HCT116 (cell line): Measurements from ENCODE around the gene C14orf180. TPM values are rescaled to one million over a fixed set of nuclear protein-coding genes. Genes with fewer than 3 reads are reported as not detected.

Source experiments
- ATAC-seq: fragments of 200-7000 bp; cut with Tn5 transposase; 2 replicates; pipeline ENCODE4 v1.9.1; 2020; ENCODE audit warnings: mild to moderate bottlenecking, moderate library complexity
- BruUV-seq: library from RNA; stranded (reverse); fragments of 400-500 nt; replicated peaks from 2 replicates; lab custom pipeline; 2021; lab: Mats Ljungman, UMichigan
- CTCF ChIA-PET: fragments of 300-600 bp; sonication (Branson Sonifier 250); formaldehyde crosslinking; loops from one replicate; lab custom pipeline; 2021; ENCODE audit warnings: antibody characterized with exemption; lab: Charles Lee
- POLR2A ChIA-PET: fragments of 300-600, 350-600 bp; sonication (Branson Sonifier 250); formaldehyde crosslinking; loops from one replicate; lab custom pipeline; 2021; ENCODE audit warnings: antibody characterized with exemption; lab: Charles Lee
- RAD21 ChIA-PET, 2 experiments: fragments of 300-600 bp; sonication (Branson Sonifier 250); formaldehyde crosslinking; loops; one replicate each; lab custom pipeline; 2023; ENCODE audit warnings: low total read pairs in 2 of 2; ENCODE audit not compliant: uncharacterized antibody in 2 of 2, unreplicated experiment in 2 of 2, low non-redundant PET in 1 of 2; lab: Charles Lee
- DNase-seq: peaks from one replicate; pipeline ENCODE4 v3.0.0-alpha.2; 2010; ENCODE audit warnings: low read depth, low spot score
- H2AFZ ChIP-seq: fragments of 200-600 bp; shearing (Covaris generic), sonication (generic); 2 replicates; pipeline ENCODE4 v1.6.1; 2017; ENCODE audit warnings: low read depth, mixed run types, mixed read lengths, antibody characterized with exemption, low read length; ENCODE audit not compliant: poor library complexity, severe bottlenecking
- H3K27ac ChIP-seq: 2 replicates; pipeline ENCODE4 v1.5.1; 2012; ENCODE audit warnings: low read depth, low read length
- H3K27me3 ChIP-seq: fragments of 200-600 bp; sonication (generic); 2 replicates; pipeline ENCODE4 v1.6.1; 2016; ENCODE audit warnings: mixed run types, low read length, mixed read lengths; ENCODE audit not compliant: insufficient read depth
- H3K36me3 ChIP-seq, 2 experiments: fragments of 200-500 bp in 1 of 2; fragments of 200-600 bp in 1 of 2; sonication (Bioruptor generic) in 1 of 2; sonication (generic) in 1 of 2; 2 replicates each; pipeline versions ENCODE4 v1.5.1 to v1.6.1; 2014 to 2016; ENCODE audit warnings: low read length in 2 of 2, inconsistent platforms in 1 of 2, mixed read lengths in 1 of 2, mixed run types in 1 of 2; ENCODE audit not compliant: insufficient read depth in 2 of 2, control insufficient read depth in 1 of 2
- H3K4me1 ChIP-seq, 2 experiments: fragments of 200-600 bp in 1 of 2; sonication (generic) in 1 of 2; 2 replicates each; pipeline versions ENCODE4 v1.5.1 to v1.6.1; 2012 to 2017; ENCODE audit warnings: low read length in 2 of 2, inconsistent platforms in 1 of 2, mild to moderate bottlenecking in 1 of 2, mixed read lengths in 1 of 2, mixed run types in 1 of 2, moderate library complexity in 1 of 2; ENCODE audit not compliant: insufficient read depth in 2 of 2, control insufficient read depth in 1 of 2
- H3K4me2 ChIP-seq: fragments of 200-600 bp; sonication (generic); 2 replicates; pipeline ENCODE4 v1.6.1; 2017; ENCODE audit warnings: mixed run types, low read length, mixed read lengths
- H3K4me3 ChIP-seq, 2 experiments: fragments of 200-600 bp in 1 of 2; sonication (generic) in 1 of 2; replicated peaks in 1 of 2; 2 replicates each; pipeline ENCODE4 v1.5.1; 2011 to 2016; ENCODE audit warnings: low read length in 2 of 2, control low read depth in 1 of 2, low read depth in 1 of 2, mild to moderate bottlenecking in 1 of 2, mixed read lengths in 1 of 2, mixed run types in 1 of 2
- H3K79me2 ChIP-seq: fragments of 200-600 bp; sonication (generic); 2 replicates; pipeline ENCODE4 v1.6.1; 2017; ENCODE audit warnings: mild to moderate bottlenecking, mixed run types, low read length, moderate library complexity, mixed read lengths; ENCODE audit not compliant: insufficient read depth
- H3K9ac ChIP-seq: fragments of 200-600 bp; sonication (generic); 2 replicates; pipeline ENCODE4 v1.6.1; 2016; ENCODE audit warnings: low read length, mixed read lengths
- H3K9me2 ChIP-seq: fragments of 200-600 bp; sonication (generic), shearing (Covaris generic); 2 replicates; pipeline ENCODE4 v1.6.1; 2017; ENCODE audit warnings: mixed run types, mild to moderate bottlenecking, moderate library complexity; ENCODE audit not compliant: insufficient read depth
- H3K9me3 ChIP-seq, 2 experiments: fragments of 200-500 bp in 1 of 2; fragments of 200-600 bp in 1 of 2; sonication (Bioruptor generic) in 1 of 2; sonication (generic) in 1 of 2; 2 replicates each; pipeline ENCODE4 v1.6.1; 2014 to 2017; ENCODE audit warnings: low read length in 2 of 2, mixed read lengths in 2 of 2, inconsistent platforms in 1 of 2, low read depth in 1 of 2, mild to moderate bottlenecking in 1 of 2, mixed run types in 1 of 2, moderate library complexity in 1 of 2; ENCODE audit not compliant: control insufficient read depth in 1 of 2, insufficient read depth in 1 of 2
- H4K20me1 ChIP-seq: fragments of 200-600 bp; sonication (generic), shearing (Covaris generic); 2 replicates; pipeline ENCODE4 v1.6.1; 2017; ENCODE audit warnings: mixed run types, mild to moderate bottlenecking, moderate library complexity; ENCODE audit not compliant: insufficient read depth
- ATF3 ChIP-seq: IDR thresholded peaks from 2 replicates; pipeline ENCODE4 v1.6.1; 2012
- CBX3 ChIP-seq: IDR thresholded peaks from 2 replicates; pipeline ENCODE4 v1.6.1; 2012; ENCODE audit warnings: low read depth
- CEBPB ChIP-seq: IDR thresholded peaks from 2 replicates; pipeline ENCODE4 v1.6.1; 2012; ENCODE audit warnings: low read depth
- EGR1 ChIP-seq: IDR thresholded peaks from 2 replicates; pipeline ENCODE4 v1.6.1; 2012; ENCODE audit warnings: low read depth
- EZH2phosphoT487 ChIP-seq: fragments of 200-600 bp; IDR thresholded peaks from 2 replicates; pipeline ENCODE4 v1.6.1; 2018; ENCODE audit warnings: antibody characterized with exemption, borderline replicate concordance
- RAD21 ChIP-seq: IDR thresholded peaks from 2 replicates; pipeline ENCODE4 v1.6.1; 2012; ENCODE audit warnings: low read depth, mild to moderate bottlenecking
- REST ChIP-seq: IDR thresholded peaks from 2 replicates; pipeline ENCODE4 v1.6.1; 2012; ENCODE audit warnings: low read depth
- SIN3A ChIP-seq: IDR thresholded peaks from 2 replicates; pipeline ENCODE4 v1.6.1; 2012; ENCODE audit warnings: low read depth
- SRF ChIP-seq: IDR thresholded peaks from 2 replicates; pipeline ENCODE4 v1.6.1; 2012; ENCODE audit warnings: low read depth
- YY1 ChIP-seq: IDR thresholded peaks from 2 replicates; pipeline ENCODE4 v1.6.1; 2011; ENCODE audit warnings: low read length, low read depth, moderate library complexity, mild to moderate bottlenecking; ENCODE audit not compliant: insufficient replicate concordance; ENCODE audit errors: extremely low read depth
- intact Hi-C: fragments of 100-400 bp; cut with micrococcal nuclease; formaldehyde crosslinking; loops from 2 replicates; pipeline ENCODE4 v1.10.0; 2022
- total RNA-seq: library from RNA; stranded (reverse); gene quantifications from one replicate; pipeline ENCODE4 v1.2.1, GENCODE V29; 2021; ENCODE audit not compliant: unreplicated experiment

C14orf180 gene
- total RNA-seq, 1 experiment from 2014 or later, result not detected

GRCh38 chr14:104573930-104574329, 5.6 kb upstream of the C14orf180 start:
- BruUV-seq, result no TSS peak
- ChIA-PET POLR2A (no interaction called here), CTCF (interaction anchor here (1.3 kb wide), 1 partner anchor 10 kb away, joined by 5 read pairs; no protein-coding TSS in a partner anchor), RAD21 (no interaction called here)
- Histone ChIP-seq H3K36me3 (no peaks in the 10 kb centered on the region), H3K4me2 (no peak overlapping the region), H2AFZ (no peak overlapping the region), H3K27me3 (no peaks in the 10 kb centered on the region), H3K4me1 (no peaks in the 10 kb centered on the region), H4K20me1 (no peaks in the 10 kb centered on the region), H3K79me2 (no peaks in the 10 kb centered on the region), H3K9me3 (no peaks in the 10 kb centered on the region), H3K9me2 (no peaks in the 10 kb centered on the region), H3K9ac (no peak overlapping the region), H3K27ac (no peak overlapping the region), H3K4me3 (no peak overlapping the region)
- no peak for TF ChIP-seq CBX3
- TF ChIP-seq RAD21, result no peak
- TF ChIP-seq SIN3A, result no peak
- no peak for TF ChIP-seq EZH2phosphoT487
- no peak for TF ChIP-seq SRF
- TF ChIP-seq CEBPB, result no peak
- no peak for TF ChIP-seq YY1
- no peak for TF ChIP-seq ATF3
- no peak for TF ChIP-seq REST
- TF ChIP-seq EGR1, result no peak
- ATAC-seq, result no peak
- intact Hi-C loops, result no loop called here
- no peak for DNase-seq
